Heart right ventricle (tissue), 16 donors: ENCODE data around the gene VPS52. TPM values are rescaled to one million over a fixed set of nuclear protein-coding genes. Genes with fewer than 3 reads are reported as not detected.
"Not testable (repeated sequence)": the region's sequence is repeated elsewhere in the genome, so short reads cannot be mapped to it uniquely, and the experiment has no call there.

Experiments
- ATAC-seq, 8 donors: fragments of 200-7000 bp; cut with Tn5 transposase; one replicate each; pipeline ENCODE4 v1.9.1; 2020; ENCODE audit warnings: mild to moderate bottlenecking in 8 of 8, moderate library complexity in 8 of 8, moderate number of reproducible peaks in 1 of 8
- DNase-seq, 2 donors: peaks; one replicate each; pipeline ENCODE4 v3.0.0-alpha.2; 2020
- H3K27ac ChIP-seq, 10 donors: fragments of 200-600 bp; sonication (generic) in 2 of 10; one replicate each; pipeline versions ENCODE4 v1.5.0 to v1.8.0; 2020 to 2022; ENCODE audit warnings: mild to moderate bottlenecking in 3 of 10
- H3K27me3 ChIP-seq, 7 donors: fragments of 200-600 bp; one replicate each; pipeline ENCODE4 v1.8.0; 2021 to 2022; ENCODE audit warnings: mild to moderate bottlenecking in 2 of 7
- H3K36me3 ChIP-seq, 9 donors: fragments of 200-600 bp; sonication (generic) in 1 of 9; one replicate each; pipeline versions ENCODE4 v1.5.0 to v1.8.0; 2020 to 2022; ENCODE audit warnings: mild to moderate bottlenecking in 2 of 9
- H3K4me1 ChIP-seq, 9 donors: fragments of 200-600 bp; sonication (generic) in 1 of 9; one replicate each; pipeline versions ENCODE4 v1.5.0 to v1.8.0; 2020 to 2022; ENCODE audit warnings: mild to moderate bottlenecking in 4 of 9
- H3K4me3 ChIP-seq, 10 donors: fragments of 200-600 bp; sonication (generic) in 2 of 10; one replicate each; pipeline versions ENCODE4 v1.5.0 to v1.8.0; 2020 to 2022; ENCODE audit warnings: mild to moderate bottlenecking in 7 of 10, moderate library complexity in 2 of 10
- H3K9me3 ChIP-seq, 11 donors: fragments of 200-600 bp in 10 of 11; sonication (generic) in 2 of 11; one replicate each; pipeline versions ENCODE4 v1.5.0 to v1.8.0; 2013 to 2022; ENCODE audit warnings: mild to moderate bottlenecking in 2 of 11, control low read depth in 1 of 11, moderate library complexity in 1 of 11
- WGBS, 2 donors: extraction: QIAGEN DNeasy Blood & Tissue Kit; methylation state at CpG; one replicate each; pipeline ENCODE4 v1.1.7; 2013; ENCODE audit warnings: inconsistent platforms in 1 of 2; 5-methylcytosine and 5-hydroxymethylcytosine counted together
- intact Hi-C, 10 donors: fragments of 100-400 bp; cut with DNase I; formaldehyde crosslinking; loops; one replicate each; pipeline versions ENCODE4 v1.11.1 to v1.14.2; 2022
- polyA plus RNA-seq, 2 donors: library from polyadenylated mRNA; stranded (reverse); fragments of 200-250 nt; gene quantifications; one replicate each; pipeline ENCODE4 v1.2.3, GENCODE V29; 2013
- total RNA-seq, 10 donors: library from RNA; stranded (reverse); fragmentation: NEBNext Ultra II Directional in 3 of 10; extraction: Animal tissue kit (Norgen Biotek cat#: 25700) in 3 of 10; gene quantifications; one replicate each; pipeline versions ENCODE4 v1.2.1 to v1.2.4, GENCODE V29; 2021 to 2023
- TF ChIP-seq, protein P1 (sequence below), 9 donors: fragments of 200-600 bp; sonication (generic) in 2 of 9; IDR thresholded peaks; one replicate each; pipeline versions ENCODE4 v1.5.0 to v1.8.0; 2021 to 2022; ENCODE audit warnings: antibody characterized with exemption in 9 of 9, mild to moderate bottlenecking in 5 of 9, moderate library complexity in 1 of 9
- donor health status: Arrhythmogenic right ventricular cardiomyopathy.
- donor health status: ischemic (EF 13 %, LVEDD 7.1; RV severe dilation, severe dysfunction).
- donor health status: healthy with polysubstance abuse.
- donor health status: DM: no; HTN: yes; CAD: no.
- donor health status: DM: no; HTN: no; CAD: no.
- donor health status: ischemic (EF 25% LVEDD 6.9; RV normal size, moderate dysfunction).
- donor health status: ischemic (EF 25% LVEDD 5.7; RV mildly dilated, moderate dysfunction).
- donor health status: healthy.
- donor health status: DM: yes; HTN: yes; CAD: no.
- donor health status: Ischemic cardiomyopathy.
- donor health status: ischemic (EF 35%, LVEDD 5.7; RV mildly dilated, moderate dysfunction).
- donor health status: nonischemic (EF 11% LVEDD 7.7; RV severe dilation, severe dysfunction).
- donor health status: DM: yes; HTN: yes; CAD: no.
- donor health status: PGD.
- donor health status: ischemic (EF 29% LVEDD 5.4; RV normal size, mild dysfunction).
- donor health status: nonischemic (EF 23%, LVEDD 6.1; RV moderate dilation, normal function).

The VPS52 gene
- total and polyA plus RNA-seq, 12 donors = 25.2 to 45.7 (median 35.9) TPM

GRCh38 chr6:33277663-33278391, 6.2 kb upstream of the VPS52 start:
- Histone ChIP-seq H3K9me3 (no peaks in the 10 kb centered on the region), H3K27ac (peak overlapping the region; percentile 68 to 96 (median 92)), H3K27me3 (no peaks in the 10 kb centered on the region), H3K4me3 (peak overlapping the region; percentile 40 to 83 (median 72)), H3K36me3 (peaks cover 0 to 89% (median 15%) of the 10 kb centered on the region in 9 donors), H3K4me1 (peaks cover 7 to 63% (median 47%) of the 10 kb centered on the region in 9 donors)
- 38 to 40% methylated on average over 39 of the region's 39 CpGs for WGBS, 2 donors
- intact Hi-C loops = loop anchor here in 1 of 10 donors (2.0 kb wide), 1 partner anchor 67 kb away; no protein-coding TSS in a partner anchor
- no peak for DNase-seq
- TF ChIP-seq, protein P1, sequence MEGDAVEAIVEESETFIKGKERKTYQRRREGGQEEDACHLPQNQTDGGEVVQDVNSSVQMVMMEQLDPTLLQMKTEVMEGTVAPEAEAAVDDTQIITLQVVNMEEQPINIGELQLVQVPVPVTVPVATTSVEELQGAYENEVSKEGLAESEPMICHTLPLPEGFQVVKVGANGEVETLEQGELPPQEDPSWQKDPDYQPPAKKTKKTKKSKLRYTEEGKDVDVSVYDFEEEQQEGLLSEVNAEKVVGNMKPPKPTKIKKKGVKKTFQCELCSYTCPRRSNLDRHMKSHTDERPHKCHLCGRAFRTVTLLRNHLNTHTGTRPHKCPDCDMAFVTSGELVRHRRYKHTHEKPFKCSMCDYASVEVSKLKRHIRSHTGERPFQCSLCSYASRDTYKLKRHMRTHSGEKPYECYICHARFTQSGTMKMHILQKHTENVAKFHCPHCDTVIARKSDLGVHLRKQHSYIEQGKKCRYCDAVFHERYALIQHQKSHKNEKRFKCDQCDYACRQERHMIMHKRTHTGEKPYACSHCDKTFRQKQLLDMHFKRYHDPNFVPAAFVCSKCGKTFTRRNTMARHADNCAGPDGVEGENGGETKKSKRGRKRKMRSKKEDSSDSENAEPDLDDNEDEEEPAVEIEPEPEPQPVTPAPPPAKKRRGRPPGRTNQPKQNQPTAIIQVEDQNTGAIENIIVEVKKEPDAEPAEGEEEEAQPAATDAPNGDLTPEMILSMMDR (IDR thresholded peaks at IDR 0.05) = no peak
- ATAC-seq = peak in 5 of 8 donors; percentile 5 to 16 (median 8)

DNA sequence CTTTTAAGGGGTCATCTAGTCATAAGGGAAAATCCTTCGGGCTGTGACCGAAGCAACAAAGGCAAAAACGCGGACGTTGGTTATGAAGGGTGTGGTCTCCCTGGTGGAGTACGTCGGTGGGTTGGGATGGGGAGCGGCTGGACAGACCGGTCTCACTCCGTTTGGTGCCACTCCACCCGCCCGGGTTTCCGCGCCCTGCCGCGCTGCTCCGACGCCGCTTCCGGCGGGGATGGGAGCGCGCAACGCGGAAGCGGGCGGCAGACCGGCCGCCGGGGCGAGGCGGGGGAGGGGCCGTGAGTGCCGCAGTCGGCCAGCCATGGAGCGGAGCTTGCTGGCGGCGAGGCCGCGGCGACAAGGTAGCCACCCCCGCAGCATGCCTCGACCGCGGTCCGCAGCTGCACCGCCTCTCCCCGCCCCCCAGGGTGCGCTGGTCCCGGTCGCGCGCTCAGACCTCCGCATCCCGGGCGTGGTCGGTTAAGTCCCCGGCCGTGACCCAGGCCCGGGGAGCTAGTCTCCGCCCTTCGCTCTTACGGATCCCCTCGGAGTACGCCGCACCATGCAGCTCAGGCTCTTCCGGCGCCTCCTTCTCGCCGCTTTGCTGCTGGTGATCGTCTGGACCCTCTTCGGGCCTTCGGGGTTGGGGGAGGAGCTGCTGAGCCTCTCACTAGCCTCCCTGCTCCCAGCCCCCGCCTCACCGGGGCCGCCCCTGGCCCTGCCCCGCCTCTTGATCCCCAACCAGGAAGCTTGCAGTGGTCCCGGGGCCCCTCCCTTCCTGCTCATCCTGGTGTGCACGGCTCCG, 5.4 kb upstream of the VPS52 start, which contains the start of gene B3GALT4:
B3GALT4 (plus strand) TSS at position 260 of the 799 bp plus-strand sequence; CDS start at position 557, 297 bp downstream.
- peak; percentile 72 to 85 (median 78) for ATAC-seq
- H3K9me3 ChIP-seq = no peaks in the 10 kb centered on the region
- no peaks in the 10 kb centered on the region for H3K27me3 ChIP-seq
- 1 to 2% methylated on average over 72 to 80 of the region's 80 CpGs for WGBS, 2 donors
- peaks cover 0 to 84% (median 15%) of the 10 kb centered on the region in 9 donors for H3K36me3 ChIP-seq
- peaks cover 10 to 70% (median 53%) of the 10 kb centered on the region in 9 donors for H3K4me1 ChIP-seq
- H3K27ac ChIP-seq = peak within 1 kb of the TSS; percentile 68 to 96 (median 92)
- intact Hi-C loops = no loop called here
- TF ChIP-seq, protein P1 (IDR thresholded peaks at IDR 0.05) = peak; percentile 32 to 74 (median 62)
- peak; percentile 79 to 80 for DNase-seq
- H3K4me3 ChIP-seq = peak within 1 kb of the TSS; percentile 40 to 83 (median 72)

DNA sequence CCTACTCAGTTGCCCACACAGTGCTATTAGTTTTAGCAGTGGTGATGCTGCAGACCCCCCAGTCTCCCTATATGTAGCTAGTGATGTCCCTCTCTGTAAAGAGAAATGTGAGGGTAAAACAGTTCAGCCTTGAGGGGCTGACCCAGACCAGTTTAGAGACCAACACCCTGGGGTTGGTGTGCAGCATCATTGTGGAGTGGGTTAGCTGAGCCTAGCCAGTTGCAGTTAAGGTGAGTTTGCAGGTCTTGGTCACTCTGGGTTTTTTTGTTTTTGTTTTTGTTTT, 4.8 kb upstream of the VPS52 start:
- Histone ChIP-seq H3K4me3 (peak overlapping the region; percentile 40 to 83 (median 72)), H3K9me3 (no peaks in the 10 kb centered on the region), H3K27ac (peak overlapping the region; percentile 68 to 96 (median 92)), H3K4me1 (peaks cover 10 to 70% (median 53%) of the 10 kb centered on the region in 9 donors), H3K27me3 (no peaks in the 10 kb centered on the region), H3K36me3 (peaks cover 0 to 79% (median 15%) of the 10 kb centered on the region in 9 donors)
- no peak for ATAC-seq
- TF ChIP-seq, protein P1 (IDR thresholded peaks at IDR 0.05) = no peak
- no peak for DNase-seq
- intact Hi-C loops = no loop called here

GRCh38 chr6:33275795-33276580, 4.3 kb upstream of the VPS52 start:
- Histone ChIP-seq H3K36me3 (peaks cover 0 to 74% (median 15%) of the 10 kb centered on the region in 9 donors), H3K4me1 (peaks cover 10 to 72% (median 56%) of the 10 kb centered on the region in 9 donors), H3K4me3 (peak overlapping the region in 9 of 10 donors; percentile 60 to 83 (median 73)), H3K27ac (peak overlapping the region; percentile 68 to 96 (median 92))
- intact Hi-C loops, H3K27me3 ChIP-seq, ATAC-seq, DNase-seq, H3K9me3 ChIP-seq: not testable (repeated sequence)
- WGBS, 2 donors = 83% methylated on average over 16 of the region's 16 CpGs
